Epithelial cell of prostate (primary cell): ENCODE data around the gene SLC24A3.
"Not testable (repeated sequence)": the region's sequence is repeated elsewhere in the genome, so short reads cannot be mapped to it uniquely, and the experiment has no call there.

ENCODE experiments used
- DNase-seq: peaks from one replicate; pipeline ENCODE4 v3.0.0-alpha.2; 2011; ENCODE audit warnings: low read depth, low spot score
- H3K27ac ChIP-seq: fragments of 450-650 bp; 2 replicates; pipeline ENCODE4 v1.5.1; 2017; ENCODE audit warnings: mild to moderate bottlenecking

SLC24A3 gene

DNA sequence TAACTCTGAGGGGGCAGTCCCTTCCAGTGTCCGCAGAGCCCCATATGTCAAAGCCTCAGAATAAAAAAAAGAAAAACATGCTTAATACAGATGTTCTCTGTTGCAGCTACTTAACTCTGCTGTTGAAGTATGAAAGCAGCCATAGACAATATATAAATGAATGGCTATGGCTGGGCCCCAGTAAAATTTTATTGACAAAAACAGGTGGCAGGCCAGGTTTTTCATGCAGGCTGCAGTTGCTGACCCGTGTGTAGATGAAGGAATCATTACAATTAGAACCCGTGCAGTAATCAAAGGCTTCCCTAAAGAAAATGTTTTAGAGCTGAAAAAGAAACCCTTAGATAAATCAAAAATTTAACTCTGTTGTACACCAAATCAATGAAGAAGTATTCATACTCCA, 532.7 kb downstream of the SLC24A3 start:
- no peak overlapping the region for H3K27ac ChIP-seq
- no peak for DNase-seq

DNA sequence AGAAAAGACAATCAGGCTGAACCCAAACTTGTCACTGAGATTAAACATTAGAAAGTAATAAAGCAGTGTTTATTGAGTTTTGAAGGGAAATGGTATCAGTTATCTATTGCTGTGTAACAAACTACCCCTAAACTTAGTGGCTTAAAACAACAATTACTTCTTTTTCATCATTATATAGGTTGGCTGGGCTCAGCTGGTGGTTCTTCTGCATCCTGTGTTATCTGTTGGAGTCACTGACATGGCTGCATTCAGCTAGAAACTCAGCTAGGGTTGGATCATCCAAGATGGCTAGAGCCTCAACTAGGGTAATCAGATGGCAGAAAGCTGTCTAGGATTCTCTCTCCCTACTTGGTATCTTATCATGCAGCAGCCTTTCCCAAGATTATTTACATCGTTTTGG, 533.1 kb downstream of the SLC24A3 start:
- DNase-seq: no peak
- H3K27ac ChIP-seq: no peak overlapping the region

DNA sequence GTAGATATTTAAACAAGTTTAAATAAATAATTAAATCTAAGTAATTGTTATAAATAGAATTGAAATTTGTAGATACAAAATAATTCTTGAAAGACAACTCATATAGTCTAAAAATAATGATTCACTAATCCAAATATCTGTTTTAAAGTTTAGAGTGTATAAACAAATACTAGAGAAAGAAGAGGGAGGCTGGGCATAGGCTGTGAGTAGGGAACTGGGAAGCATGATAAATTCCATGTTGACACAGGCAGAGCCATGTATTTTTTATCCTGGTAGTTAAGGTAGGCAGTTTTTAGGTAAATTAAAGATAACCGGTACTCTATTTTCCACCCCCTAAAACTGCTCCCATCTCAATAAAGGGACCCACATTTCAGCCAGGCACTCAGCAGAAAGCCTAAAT, 534.0 kb downstream of the SLC24A3 start:
- no peak overlapping the region for H3K27ac ChIP-seq
- no peak for DNase-seq

DNA sequence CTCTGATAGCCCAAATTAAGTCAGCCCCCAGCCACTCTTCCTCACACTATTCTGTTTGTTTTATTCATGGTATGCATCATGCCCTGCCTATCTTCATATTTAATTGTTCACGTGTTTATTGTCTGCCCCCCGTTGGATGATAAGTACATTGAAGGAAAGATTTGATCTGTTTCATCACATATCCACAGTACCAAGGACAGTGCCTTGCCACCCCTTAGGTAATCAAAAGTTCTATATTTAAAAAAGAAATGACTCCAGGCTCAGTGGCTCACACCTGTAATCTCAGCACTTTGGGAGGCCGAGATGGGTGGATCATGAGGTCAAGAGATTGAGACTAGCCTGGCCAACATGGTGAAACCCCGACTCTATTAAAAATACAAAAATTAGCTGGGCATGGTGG, 535.5 kb downstream of the SLC24A3 start:
- no peak for DNase-seq
- H3K27ac ChIP-seq: no peak overlapping the region

DNA sequence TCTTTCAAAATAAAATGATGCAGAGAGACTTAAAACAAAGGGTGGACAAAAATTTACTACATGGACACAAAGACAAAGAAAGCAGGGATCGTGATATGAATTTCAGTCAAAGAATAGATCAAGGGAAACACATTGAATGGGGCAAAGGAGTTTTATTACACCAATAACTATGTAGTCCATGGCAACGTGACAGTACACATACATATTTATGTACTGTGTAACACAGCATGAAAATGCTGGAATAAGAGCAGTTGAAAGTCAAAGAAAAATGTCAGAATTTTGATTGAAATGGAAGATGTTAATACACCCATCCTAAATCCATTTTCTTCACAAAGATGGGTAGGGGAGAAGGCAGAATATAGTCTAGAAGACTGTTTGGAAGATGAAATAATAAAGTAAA, 536.2 kb downstream of the SLC24A3 start:
- DNase-seq: no peak

DNA sequence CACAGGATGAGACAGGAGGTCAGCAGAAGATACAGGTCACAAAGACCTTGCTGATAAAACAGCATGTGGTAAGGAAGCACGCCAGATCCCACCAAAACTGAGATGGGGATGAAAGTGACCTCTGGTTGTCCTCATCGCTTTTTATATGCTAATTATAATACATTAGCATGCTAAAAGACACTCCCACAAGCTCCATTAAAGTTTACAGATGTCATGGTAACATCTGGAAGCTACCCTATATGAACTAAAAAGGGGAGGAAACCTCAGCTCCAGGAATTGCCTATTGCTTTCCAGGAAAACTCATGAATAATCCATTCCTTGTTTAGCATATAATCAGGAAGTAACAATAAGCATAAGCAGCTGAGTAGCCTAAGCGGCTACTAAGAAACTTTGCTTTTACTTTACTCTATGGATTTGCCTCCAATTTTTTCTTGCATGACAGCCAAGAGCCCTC, 537.2 kb downstream of the SLC24A3 start:
- no peak for DNase-seq
- peak overlapping the region; percentile 59 for H3K27ac ChIP-seq

More for the DNA sequence above, 536.2 kb downstream of the SLC24A3 start:
- no peak overlapping the region for H3K27ac ChIP-seq

DNA sequence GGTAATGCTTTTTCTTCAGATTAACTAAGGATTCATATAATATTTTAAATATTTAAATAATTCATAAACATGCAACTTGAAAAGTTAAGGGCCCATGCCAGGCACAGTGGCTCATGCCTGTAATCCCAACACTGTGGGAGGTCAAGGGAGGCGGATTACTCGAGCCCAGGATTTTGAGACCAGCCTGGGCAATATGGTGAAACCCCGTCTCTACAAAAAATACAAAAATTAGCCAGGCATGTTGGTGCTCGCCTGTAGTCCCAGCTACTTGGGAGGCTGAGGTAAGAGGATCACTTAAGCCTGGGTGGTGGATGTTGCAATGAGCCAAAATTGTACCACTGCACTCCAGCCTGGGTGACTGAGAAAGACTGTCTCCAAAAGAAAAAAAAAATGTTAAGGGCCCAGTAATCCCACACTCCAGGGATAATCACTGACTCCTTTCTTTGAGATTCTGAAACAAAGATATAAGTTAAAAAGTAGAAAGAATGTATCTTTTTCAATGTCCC, 537.7 kb downstream of the SLC24A3 start:
- peak overlapping the region; percentile 59 for H3K27ac ChIP-seq

DNA sequence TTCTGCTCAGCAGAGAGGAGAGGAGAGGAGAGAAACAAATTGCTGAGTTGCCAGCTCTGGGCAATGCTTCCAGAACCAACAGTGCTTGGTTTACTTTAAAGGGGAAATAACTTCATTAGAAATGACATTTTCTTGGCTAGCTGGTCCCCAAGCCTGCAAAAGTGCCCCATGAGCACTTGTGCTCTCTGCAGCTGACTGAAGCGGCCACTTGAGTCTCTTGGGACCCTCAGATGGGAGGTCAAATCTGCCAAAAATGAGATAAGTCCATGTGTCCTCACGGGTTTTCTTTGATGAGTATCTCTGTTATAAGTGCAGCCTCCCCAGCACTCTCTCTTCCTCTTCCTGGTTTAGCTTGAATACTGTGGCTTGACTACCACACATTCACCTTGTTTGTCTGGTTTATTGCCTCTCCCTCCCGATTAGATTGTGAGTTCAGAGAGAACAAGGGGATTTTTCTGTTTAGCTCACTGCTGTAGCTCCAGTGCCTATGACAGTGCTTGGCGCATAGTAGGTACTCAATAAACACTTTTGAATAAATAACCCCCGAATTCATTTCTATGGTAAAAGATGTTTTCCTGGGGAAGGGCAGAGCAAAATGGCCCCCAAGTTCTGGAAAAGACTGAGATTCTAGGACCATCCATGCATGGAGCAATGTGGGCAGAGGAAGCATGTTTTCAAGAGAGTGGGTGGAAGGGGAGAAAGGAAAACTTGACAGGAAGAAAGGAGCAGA, 538.6 kb downstream of the SLC24A3 start:
- H3K27ac ChIP-seq: peak overlapping the region; percentile 59

More for the DNA sequence above, 537.7 kb downstream of the SLC24A3 start:
- DNase-seq: no peak

DNA sequence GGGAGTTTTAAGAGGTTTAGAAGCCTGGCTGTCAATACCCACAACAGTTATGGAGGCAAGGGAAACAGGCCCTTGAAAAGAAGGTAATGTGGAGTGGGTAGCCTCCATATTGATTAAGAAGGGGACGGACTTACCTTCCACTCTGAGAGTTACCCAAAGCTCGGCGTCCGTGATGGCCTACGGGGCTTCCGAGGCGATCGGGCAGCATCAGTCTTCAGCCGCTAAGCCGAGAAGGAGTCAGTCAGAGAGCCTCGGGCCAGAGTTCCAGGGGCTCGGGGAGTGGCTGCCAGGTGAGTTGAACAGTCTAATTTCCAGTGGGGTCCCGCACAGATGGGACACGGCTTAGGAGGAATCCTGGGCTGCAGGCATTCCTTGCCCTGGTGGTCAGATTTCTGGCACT, 541.8 kb downstream of the SLC24A3 start:
- DNase-seq, H3K27ac ChIP-seq: not testable (repeated sequence)

More for the DNA sequence above, 538.6 kb downstream of the SLC24A3 start:
- no peak for DNase-seq

DNA sequence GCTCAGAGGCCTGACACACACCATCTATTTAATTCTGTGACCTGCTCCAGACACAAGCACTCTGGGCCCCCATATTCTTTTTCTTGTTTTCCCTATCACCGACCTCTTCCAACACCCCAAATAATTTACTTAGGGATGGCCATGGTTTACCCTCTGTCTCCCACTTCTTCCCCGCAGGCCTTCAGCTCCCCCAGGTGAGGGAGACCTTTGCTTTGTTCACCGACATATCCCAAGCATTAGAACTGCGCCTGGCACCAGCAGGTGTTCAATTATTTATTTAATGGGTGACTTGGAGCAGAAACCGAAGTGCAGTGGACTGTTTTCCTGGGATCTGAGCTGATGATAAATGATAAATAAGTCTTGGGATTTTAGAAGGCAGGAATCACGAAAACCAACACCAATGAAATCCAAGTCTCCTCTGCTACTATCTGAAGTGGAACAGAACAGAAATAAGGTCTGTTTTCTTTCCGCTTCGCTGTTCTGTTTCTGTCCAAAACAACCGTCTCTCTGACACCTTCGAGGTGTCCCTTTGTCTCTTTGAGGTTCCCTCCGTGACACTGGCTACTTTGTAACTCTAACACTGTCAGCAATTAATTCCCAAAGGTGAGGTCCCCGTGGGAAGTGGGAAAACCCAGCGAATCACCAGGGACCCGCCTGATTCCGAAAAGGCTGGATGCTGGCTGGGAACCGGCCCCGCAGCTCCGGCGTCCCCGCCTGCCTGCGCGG, 544.5 kb downstream of the SLC24A3 start:
- no peak for DNase-seq
- peak overlapping the region; percentile 93 for H3K27ac ChIP-seq

DNA sequence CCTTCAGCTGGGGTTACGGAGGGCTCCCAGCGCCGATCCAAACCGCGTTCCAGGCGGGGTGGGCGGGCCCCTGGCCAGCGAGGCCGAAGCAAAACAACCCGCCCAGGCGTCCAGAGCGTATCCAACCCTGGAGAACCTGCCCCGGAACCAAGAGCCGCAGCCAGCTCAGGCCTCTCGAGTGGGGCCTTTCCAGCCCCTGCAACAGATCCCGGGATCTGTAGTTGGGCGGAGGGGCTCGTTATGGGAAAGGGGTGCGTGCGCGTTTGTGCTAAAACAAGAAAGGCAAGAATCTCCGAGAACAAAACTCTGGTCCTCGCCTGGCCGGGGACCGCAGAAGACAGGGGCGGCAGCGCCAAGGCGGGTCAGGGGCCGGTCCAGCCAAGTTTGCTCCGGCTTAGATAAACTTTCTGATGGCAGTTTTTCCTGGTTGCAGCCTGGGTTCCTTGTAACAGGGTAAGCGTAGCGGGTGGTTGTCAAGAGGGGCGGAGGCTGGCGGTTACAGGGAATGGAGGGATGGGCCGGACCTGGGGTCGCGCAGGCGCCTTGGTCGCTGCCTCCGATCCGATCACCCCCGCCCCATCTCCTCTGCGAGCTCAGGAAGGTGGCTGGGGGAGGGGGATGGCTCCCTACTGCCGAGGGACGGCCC, 545.2 kb downstream of the SLC24A3 start:
- peak overlapping the region; percentile 93 for H3K27ac ChIP-seq
- peak; percentile 87 for DNase-seq

DNA sequence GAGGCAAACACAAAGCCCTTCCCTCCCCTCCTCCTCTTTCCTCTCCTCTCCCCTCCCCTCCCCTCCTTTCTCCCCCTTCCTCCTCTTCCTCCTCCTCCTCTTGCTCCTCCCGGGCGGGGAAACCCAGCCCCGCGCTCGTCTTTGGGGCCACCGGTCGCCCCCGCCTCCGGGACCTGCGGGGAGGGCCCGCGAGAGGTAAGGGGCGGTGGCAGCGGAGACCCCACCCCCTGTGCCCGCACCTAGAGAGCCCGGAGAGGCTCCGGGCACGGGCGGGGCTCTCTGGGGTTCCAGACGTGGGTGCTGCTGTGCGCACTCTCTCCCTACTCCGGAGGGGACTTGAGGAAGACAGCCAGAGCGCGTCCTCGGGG, 545.7 kb downstream of the SLC24A3 start, which contains the start of gene RIN2:
Gene RIN2 (plus strand): TSS at position 126 of the 368 bp plus-strand sequence. CDS start 131,344 bp downstream, outside the sequence.
- no peak for DNase-seq

DNA sequence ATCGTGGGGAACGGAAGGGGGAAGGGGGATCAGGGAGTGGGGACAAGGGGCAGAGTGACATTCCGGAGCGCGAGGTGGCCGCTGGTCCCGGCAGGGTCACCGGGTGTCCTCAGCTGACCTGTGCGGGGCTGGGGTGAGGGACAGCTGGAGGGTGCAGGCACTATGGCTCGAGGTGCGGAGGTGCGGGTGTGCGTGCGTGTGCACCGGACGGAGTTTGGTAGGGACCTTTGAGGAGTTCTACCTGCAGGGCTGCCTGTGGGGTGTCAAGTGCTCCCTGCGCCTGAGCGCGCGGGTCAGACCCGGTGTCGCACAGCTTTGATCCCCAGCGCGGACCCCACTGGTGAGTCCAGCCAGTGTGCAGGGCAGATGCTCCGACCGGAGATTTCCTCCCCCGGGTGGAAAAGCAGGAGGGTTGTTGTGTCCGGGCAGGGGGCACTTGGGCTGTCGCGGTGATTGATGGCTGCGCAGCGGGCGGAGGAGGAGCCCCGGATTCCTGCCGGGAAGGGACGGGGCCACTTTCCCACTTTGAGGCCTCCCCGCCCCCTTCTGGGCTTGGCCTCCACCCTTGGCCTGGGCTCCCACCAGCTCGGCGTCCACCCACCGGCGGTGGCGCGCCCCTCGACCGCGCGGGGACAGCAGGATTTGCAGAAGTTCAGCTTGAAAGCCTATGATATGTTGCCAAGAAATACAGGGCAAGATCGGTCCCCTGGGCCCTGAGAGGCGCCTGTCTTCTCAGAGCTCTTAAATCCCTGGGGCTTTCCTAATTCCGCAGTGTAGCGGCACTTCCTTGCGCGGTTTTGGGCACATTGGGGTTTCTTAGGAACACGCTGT, 546.3 kb downstream of the SLC24A3 start:
- no peak for DNase-seq
- H3K27ac ChIP-seq: peak overlapping the region; percentile 93

More for the DNA sequence above, 545.7 kb downstream of the SLC24A3 start, which contains the start of gene RIN2:
- H3K27ac ChIP-seq: peak within 1 kb of the TSS; percentile 93

DNA sequence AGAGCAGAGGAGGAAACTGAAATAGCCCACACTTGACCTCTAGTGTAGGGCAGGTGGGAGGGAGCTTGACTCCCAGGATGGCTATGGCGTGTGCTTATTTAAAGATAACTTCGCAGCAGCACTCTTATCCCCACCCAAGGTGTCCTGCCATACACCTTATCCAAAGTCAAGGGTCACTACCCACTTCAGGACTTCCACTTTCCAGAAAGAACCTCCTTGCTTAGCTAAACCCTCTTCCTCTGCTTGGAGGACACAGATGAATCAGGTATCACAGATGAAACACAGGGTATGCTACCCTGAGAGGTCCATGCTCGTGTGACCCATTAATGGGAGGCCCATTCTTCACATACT, 547.9 kb downstream of the SLC24A3 start:
- no peak for DNase-seq
- peak overlapping the region; percentile 93 for H3K27ac ChIP-seq

DNA sequence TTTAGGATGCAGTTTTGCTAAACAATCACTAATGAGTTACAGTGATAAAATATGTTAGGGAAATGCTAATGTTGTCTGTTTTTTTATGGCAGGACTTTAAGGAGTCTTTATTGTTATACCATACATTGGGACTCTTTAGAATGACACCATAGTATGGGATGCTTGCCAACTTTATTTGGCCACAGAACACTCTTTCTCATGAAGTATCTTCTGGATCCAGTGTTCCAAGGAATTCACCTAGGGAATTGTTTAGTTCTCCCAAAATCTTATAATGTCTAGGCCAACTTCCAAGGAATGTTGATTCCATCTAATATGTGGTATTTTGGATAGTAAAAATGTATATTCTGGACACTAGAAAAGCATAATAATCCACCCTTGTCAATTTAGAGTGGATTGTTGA, 548.9 kb downstream of the SLC24A3 start:
- H3K27ac ChIP-seq: peak overlapping the region; percentile 93
- no peak for DNase-seq

DNA sequence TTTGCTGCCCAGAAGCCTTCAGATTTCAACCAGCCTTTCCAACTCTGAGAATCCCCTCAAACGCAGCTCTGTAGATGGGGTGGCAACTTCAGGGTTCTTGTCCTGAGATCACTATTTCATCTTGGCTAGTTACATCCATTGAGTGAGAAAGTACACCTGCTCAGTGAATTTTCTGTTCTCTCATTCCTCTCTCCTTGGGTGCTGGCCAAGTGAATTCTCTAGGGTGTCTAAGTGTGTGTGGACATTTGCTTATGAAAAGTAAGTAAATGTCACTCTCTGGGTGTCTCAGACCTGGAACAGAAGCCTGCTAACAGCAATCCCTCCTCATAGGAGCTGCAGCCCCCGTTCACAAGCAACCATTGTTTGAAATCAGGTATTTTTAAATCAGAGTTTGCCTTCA, 549.4 kb downstream of the SLC24A3 start:
- DNase-seq: no peak
- H3K27ac ChIP-seq: no peak overlapping the region

DNA sequence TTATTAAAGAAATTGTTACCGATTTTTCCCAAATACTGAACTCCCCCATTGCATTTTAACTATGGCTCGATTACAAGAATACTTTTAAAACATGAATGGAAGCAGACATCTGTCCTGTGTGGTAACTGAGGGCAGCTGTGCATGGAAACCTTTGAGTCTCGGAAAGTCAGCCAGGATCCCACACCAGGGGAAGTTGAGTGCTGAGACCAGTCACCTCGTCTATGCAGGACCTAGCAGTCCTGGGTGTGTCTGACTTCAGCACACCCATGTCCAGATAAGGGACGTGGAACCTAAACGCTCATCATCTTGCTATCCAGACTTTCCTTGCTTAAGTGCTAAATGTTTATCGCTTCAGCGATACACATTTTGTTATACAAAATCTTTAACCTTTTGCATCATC, 551.8 kb downstream of the SLC24A3 start:
- H3K27ac ChIP-seq: no peak overlapping the region
- no peak for DNase-seq

DNA sequence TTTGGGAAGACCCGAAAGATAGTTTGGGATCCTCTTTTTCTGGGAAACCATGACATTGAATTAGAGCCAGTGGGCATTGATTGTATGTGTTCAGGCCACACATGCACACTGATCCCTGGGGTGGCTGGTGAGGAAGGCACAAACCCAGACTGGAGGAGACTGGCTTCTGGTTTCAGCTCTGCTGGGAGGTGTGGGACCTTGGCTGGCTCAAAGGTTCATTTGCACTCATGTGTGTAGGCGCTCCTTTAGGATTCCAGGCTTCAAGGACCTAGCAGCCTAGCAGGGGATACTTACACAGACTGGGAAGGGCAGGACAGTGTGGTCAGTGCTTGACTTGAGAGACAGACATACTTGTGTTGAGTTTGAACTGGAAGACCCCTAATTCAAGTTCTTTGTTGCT, 552.8 kb downstream of the SLC24A3 start:
- no peak overlapping the region for H3K27ac ChIP-seq
- no peak for DNase-seq

DNA sequence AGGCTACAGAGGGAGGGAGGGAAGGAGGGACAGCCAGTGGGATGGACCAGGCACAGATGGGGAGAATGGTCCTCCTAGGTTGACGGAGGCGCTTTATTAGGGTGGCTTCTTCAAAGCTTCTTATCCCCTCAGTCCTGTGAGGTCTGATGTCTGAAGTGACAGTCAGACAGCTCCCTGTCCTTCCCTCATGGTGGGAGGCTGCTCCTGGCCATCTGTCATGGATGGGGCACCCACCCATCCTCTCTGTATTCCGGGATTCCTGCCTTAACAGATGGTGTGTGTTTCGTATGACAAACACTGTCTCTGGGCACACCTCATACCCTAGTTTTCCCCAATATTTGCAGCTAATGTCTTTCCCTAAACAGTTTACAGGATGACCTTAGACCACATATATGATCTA, 553.5 kb downstream of the SLC24A3 start:
- DNase-seq: no peak
- no peak overlapping the region for H3K27ac ChIP-seq

DNA sequence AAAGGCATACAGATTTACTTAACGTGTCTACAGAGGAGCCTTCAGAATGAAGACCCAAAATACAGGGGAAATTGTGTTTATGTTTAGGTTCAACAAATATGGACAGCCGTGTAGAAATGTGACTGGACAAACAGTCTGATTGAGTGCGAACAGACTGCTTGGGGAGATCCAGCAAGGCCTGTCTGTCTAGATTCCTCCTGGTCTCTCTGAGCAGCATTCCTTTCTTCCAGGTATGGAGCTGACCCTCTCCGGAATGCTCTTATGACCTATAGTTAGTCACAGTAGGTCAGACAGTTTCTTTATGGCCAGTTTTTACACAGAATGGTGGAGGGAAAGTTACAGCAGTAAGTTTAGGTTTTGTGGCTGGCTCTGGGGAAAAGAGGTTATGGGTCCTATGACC, 554.6 kb downstream of the SLC24A3 start:
- peak overlapping the region; percentile 53 for H3K27ac ChIP-seq
- DNase-seq: no peak
